Measurements from ENCODE around the gene ZSCAN23. TPM values are rescaled to one million over a fixed set of nuclear protein-coding genes. Genes with fewer than 3 reads are reported as not detected.
"Not testable (repeated sequence)": the region's sequence is repeated elsewhere in the genome, so short reads cannot be mapped to it uniquely, and the experiment has no call there.

ZSCAN23 gene
- 5.1 TPM for total RNA-seq

GRCh38 chr6:28443112-28443773 is at the start of gene ZSCAN23:
ZSCAN23 (minus strand) TSS chr6:28443491; CDS start chr6:28436266, 7,225 bp downstream.
- DNase-seq = peak; percentile 78

- DNase-seq = no peak
Measured at GRCh38 chr6:28491984-28492317, 48.7 kb upstream of the ZSCAN23 start.

- no peak for DNase-seq
Measured at GRCh38 chr6:28490205-28490890, 47.1 kb upstream of the ZSCAN23 start.

GRCh38 chr6:28489366-28490204 is 46.3 kb upstream of the ZSCAN23 start:
- DNase-seq = peak; percentile 48

GRCh38 chr6:28488916-28489365 is 45.6 kb upstream of the ZSCAN23 start:
- DNase-seq = peak; percentile 25

- no peak for DNase-seq
Measured at GRCh38 chr6:28486988-28487742, 43.9 kb upstream of the ZSCAN23 start.

- DNase-seq = no peak
Measured at GRCh38 chr6:28486533-28486932, 43.2 kb upstream of the ZSCAN23 start.

GRCh38 chr6:28485482-28485881 is 42.2 kb upstream of the ZSCAN23 start:
- no peak for DNase-seq

GRCh38 chr6:28480253-28480932 is 37.1 kb upstream of the ZSCAN23 start:
- DNase-seq = no peak

GRCh38 chr6:28478518-28478917 is 35.2 kb upstream of the ZSCAN23 start:
- no peak for DNase-seq

GRCh38 chr6:28474441-28475219 is 31.3 kb upstream of the ZSCAN23 start:
- DNase-seq = peak; percentile 40

GRCh38 chr6:28469153-28469745 is 26.0 kb upstream of the ZSCAN23 start:
- not testable (repeated sequence) for DNase-seq

GRCh38 chr6:28468056-28468455 is 24.8 kb upstream of the ZSCAN23 start:
- DNase-seq = no peak

- no peak for DNase-seq
Measured at GRCh38 chr6:28462401-28462800, 19.1 kb upstream of the ZSCAN23 start.

- DNase-seq = no peak
Measured at GRCh38 chr6:28458568-28458967, 15.3 kb upstream of the ZSCAN23 start.

GRCh38 chr6:28449056-28449455 is 5.8 kb upstream of the ZSCAN23 start:
- DNase-seq = no peak

- DNase-seq = not testable (repeated sequence)
Measured at GRCh38 chr6:28447512-28447906, 4.2 kb upstream of the ZSCAN23 start.

GRCh38 chr6:28446818-28447511 is 3.7 kb upstream of the ZSCAN23 start:
- no peak for DNase-seq

- not testable (repeated sequence) for DNase-seq
Measured at GRCh38 chr6:28444759-28445158, 1.5 kb upstream of the ZSCAN23 start.

- DNase-seq = no peak
Measured at GRCh38 chr6:28442586-28442985, 705 bp downstream of the ZSCAN23 start.
